Measurements from ENCODE around the gene VPS41.

DNA sequence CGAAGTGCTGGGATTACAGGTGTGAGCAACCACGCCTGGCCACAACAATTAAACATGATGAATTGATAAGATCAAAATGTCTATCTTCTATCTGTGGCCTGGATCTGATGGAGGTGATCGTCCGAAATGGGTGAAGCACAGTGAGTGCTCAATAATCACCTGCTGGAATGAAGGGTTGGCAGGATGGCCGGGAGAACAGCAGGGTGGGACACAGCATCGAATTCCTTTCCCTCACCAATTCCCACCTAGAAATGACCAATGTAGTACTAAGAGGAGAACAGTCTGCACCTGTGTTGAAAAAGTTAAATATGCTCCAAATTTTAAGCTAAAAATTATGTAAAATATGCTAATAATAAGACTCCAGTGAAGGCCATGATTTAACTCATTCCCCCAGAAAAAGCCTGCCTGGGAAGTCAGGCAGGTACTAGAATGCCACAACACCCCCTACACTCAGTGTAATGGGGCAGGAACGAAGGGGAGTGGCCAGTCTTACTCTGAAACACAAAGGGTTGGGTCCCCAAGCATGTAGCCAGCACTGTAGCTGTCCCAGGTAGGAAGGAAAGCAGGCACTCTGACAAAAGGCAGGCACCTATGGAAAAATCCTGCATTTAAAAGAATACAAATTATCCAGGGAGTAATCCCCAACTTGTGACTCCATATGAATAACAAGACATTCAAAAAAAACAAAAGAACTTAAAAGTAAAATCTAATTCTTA lies 110.3 kb downstream of the VPS41 start:
- no peak for TF ChIP-seq TAF1 (IDR thresholded peaks at IDR 0.05; ENCODE audit: low read depth, low read length)
- no peak for TF ChIP-seq POLR2A (IDR thresholded peaks at IDR 0.05; ENCODE audit: low read depth, low read length)
- no peak for TF ChIP-seq POLR2AphosphoS5 (IDR thresholded peaks at IDR 0.05; ENCODE audit: low read depth, low read length)
- no peak for TF ChIP-seq SPI1 (IDR thresholded peaks at IDR 0.05; ENCODE audit: low read depth, low read length)
- no peak for TF ChIP-seq POU2F2 (IDR thresholded peaks at IDR 0.05; ENCODE audit: low read depth, low read length)
- no peak for TF ChIP-seq PAX5 (IDR thresholded peaks at IDR 0.05; ENCODE audit: insufficient read depth, low read length, severe bottlenecking)

All from GM12891 (cell line).